GM12872 (cell line): ENCODE results near the gene EDNRA.

Experiments used
- CTCF ChIP-seq: IDR thresholded peaks from 3 replicates; pipeline ENCODE4 v1.5.1; 2011; ENCODE audit warnings: low read depth, mild to moderate bottlenecking, low read length, moderate library complexity; ENCODE audit not compliant: insufficient read depth

EDNRA gene

GRCh38 chr4:147465461-147465860 is 15.4 kb upstream of the EDNRA start:
- TF ChIP-seq CTCF, result no peak

- no peak for TF ChIP-seq CTCF
Measured at GRCh38 chr4:147477439-147477838, 3.5 kb upstream of the EDNRA start.

GRCh38 chr4:147479376-147479775 is 1.5 kb upstream of the EDNRA start:
- TF ChIP-seq CTCF, result no peak

- no peak for TF ChIP-seq CTCF
Measured at GRCh38 chr4:147479786-147480185, 1.1 kb upstream of the EDNRA start.

GRCh38 chr4:147480502-147480890 is 401 bp upstream of the EDNRA start:
- no peak for TF ChIP-seq CTCF

- TF ChIP-seq CTCF, result no peak
Measured at GRCh38 chr4:147481577-147482109, 746 bp downstream of the EDNRA start.

GRCh38 chr4:147482281-147482680 is 1.4 kb downstream of the EDNRA start:
- no peak for TF ChIP-seq CTCF
